ENCODE data around the gene SCARF2. TPM values are rescaled to one million over a fixed set of nuclear protein-coding genes. Genes with fewer than 3 reads are reported as not detected.
A peak's percentile ranks its signal among the peaks of the same experiment; 100 is the strongest.
"Not testable (repeated sequence)": the region's sequence is repeated elsewhere in the genome, so short reads cannot be mapped to it uniquely, and the experiment has no call there.

The SCARF2 gene
- total and polyA plus RNA-seq, 2 of the 13 experiments (the other 11 are each of a cell fraction or from before 2014, with no cell fraction given): 3.3 to 6.2 TPM

DNA sequence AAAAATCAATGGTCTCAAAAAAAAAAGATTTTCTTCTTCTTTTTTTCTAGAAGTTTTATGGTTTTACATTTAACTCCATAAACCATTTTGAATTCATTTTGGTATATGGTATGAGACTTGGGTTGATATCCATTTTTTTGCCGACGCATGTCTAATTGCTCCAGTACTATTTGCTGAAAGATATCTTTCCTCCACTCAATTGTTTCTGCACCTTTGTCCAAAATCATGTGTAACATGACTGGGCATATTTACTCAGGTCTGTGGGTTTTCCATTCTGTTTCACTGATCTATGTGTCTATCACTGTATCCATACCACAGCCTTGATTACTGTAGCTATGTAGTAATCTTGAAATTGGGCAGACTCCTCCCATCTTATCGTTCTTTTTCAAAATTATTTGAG is 15.6 kb upstream of the SCARF2 start:
- ChIA-PET CTCF (ENCODE audit: low intra/inter-chr PET ratio, low total read pairs) (interaction anchor here (1.5 kb wide), 1 partner anchor 35 kb away, joined by 3 read pairs; no protein-coding TSS in a partner anchor), POLR2A (no interaction called here)
- Histone ChIP-seq H3K79me2 (ENCODE audit: insufficient read depth, low read length) (no peaks in the 10 kb centered on the region), H3K4me3 (replicated peaks in 1 of 3; ENCODE audit: insufficient read depth in 1 of 3, low read depth in 2 of 3, low read length in 3 of 3) (no peak overlapping the region), H4K20me1 (ENCODE audit: insufficient read depth, low read length) (no peaks in the 10 kb centered on the region), H3K36me3 (replicated peaks in 1 of 2; ENCODE audit: control insufficient read depth in 1 of 2, insufficient read depth in 2 of 2, low read length in 2 of 2) (peaks cover 0 to 3% of the 10 kb centered on the region in 2 experiments; a peak in 1 of 5 replicates), H3K4me2 (ENCODE audit: low read depth, low read length) (no peak overlapping the region), H2AFZ (ENCODE audit: low read length) (no peak overlapping the region), H3K9ac (ENCODE audit: insufficient read depth, low read depth, low read length) (no peak overlapping the region), H3K27me3 (ENCODE audit: control insufficient read depth in 1 of 2, insufficient read depth in 2 of 2, low read length in 2 of 2) (no peaks in the 10 kb centered on the region), H3K27ac (ENCODE audit: extremely low read length, insufficient read depth, low read length) (no peak overlapping the region), H3K4me1 (ENCODE audit: insufficient read depth, low read length) (no peaks in the 10 kb centered on the region), H3K9me3 (ENCODE audit: low read length) (no peaks in the 10 kb centered on the region)
- ATAC-seq (no peak), FAIRE-seq (no peak), DNase-seq (ENCODE audit: low spot score) (no peak)
- 98% methylated on average over 3 of the region's 3 CpGs for WGBS (ENCODE audit: low lambda C conversion rate)
- no TSS peak for BruUV-seq (replicated peaks)
- TF ChIP-seq MAFF (IDR thresholded peaks at IDR 0.05; ENCODE audit: low read depth, low read length) (peak; percentile 49; the same call in 1 of the 2 replicates), ZNF296 (CRISPR knock-in tag; conservative IDR thresholded peaks at IDR 0.05) (no peak), NFE2L2 (IDR thresholded peaks at IDR 0.05; ENCODE audit: low read length) (peak; percentile 68), MAFK (conservative IDR thresholded peaks at IDR 0.05 in 1 of 2, IDR thresholded peaks at IDR 0.05 in 1 of 2; ENCODE audit: low read length in 2 of 2) (peak; percentile 47 to 59), ZNF24 (IDR thresholded peaks at IDR 0.05) (no peak), RBFOX2 (IDR thresholded peaks at IDR 0.05; ENCODE audit: low read depth, low read length) (no peak)
- TF ChIP-seq, protein P1, sequence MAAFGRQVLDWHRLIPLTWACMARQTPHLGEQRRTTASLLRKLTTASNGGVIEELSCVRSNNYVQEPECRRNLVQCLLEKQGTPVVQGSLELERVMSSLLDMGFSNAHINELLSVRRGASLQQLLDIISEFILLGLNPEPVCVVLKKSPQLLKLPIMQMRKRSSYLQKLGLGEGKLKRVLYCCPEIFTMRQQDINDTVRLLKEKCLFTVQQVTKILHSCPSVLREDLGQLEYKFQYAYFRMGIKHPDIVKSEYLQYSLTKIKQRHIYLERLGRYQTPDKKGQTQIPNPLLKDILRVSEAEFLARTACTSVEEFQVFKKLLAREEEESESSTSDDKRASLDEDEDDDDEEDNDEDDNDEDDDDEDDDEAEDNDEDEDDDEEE (CRISPR knock-in tag; IDR thresholded peaks at IDR 0.05): no peak
- intact Hi-C loops (cut with micrococcal nuclease; ENCODE audit: unreplicated experiment) (no loop called here), in situ Hi-C loops (cut with HindIII; ENCODE audit: extremely low pct_ligation_motif_present, low pct_unique_long_range_greater_than_20kb) (no loop called here)

DNA sequence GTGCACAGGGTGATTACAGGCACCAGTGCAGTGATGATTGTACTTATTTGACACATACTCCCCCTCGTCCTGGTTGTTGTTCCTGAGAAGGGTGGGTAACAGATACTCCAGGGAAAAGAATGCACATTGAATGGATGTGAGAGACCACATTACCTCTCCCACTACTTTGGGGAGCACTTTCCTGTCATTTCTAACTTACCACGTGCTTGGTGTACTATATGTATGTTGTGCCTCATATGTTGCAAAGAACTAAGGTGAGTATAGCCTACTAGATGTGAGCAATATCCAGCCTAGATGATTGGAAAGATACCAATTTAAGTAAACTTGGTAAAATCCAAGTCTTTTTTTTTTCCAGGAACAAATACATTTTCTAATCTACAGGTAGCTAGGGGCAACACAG is 14.3 kb upstream of the SCARF2 start:
- WGBS (ENCODE audit: low lambda C conversion rate): 89% methylated on average over 2 of the region's 2 CpGs
- CTCF ChIA-PET (ENCODE audit: low intra/inter-chr PET ratio, low total read pairs): no interaction called here
- no peak overlapping the region for H3K9ac ChIP-seq (ENCODE audit: insufficient read depth, low read depth, low read length)

DNA sequence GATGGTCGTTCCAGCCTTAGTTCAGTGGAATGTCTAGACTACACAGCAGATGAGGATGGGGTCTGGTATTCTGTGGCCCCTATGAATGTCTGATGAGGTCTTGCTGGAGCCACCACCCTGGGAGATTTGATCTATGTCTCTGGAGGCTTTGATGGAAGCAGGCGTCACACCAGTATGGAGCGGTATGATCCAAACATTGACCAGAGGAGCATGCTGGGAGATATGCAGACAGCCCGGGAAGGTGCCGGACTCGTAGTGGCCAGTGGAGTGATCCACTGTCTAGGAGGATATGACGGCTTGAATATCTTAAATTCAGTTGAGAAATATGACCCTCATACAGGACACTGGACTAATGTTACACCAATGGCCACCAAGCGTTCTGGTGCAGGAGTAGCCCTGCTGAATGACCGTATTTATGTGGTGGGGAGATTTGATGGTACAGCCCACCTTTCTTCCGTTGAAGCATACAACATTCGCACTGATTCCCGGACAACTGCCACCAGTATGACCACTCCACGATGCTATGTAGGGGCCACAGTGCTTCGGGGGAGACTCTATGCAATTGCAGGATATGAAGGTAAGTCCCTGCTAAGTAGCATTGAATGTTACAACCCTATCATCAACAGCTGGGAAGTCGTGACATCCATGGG is 13.6 kb upstream of the SCARF2 start:
- ATAC-seq; in situ Hi-C loops (cut with HindIII; ENCODE audit: extremely low pct_ligation_motif_present, low pct_unique_long_range_greater_than_20kb); H4K20me1 ChIP-seq (ENCODE audit: insufficient read depth, low read length); intact Hi-C loops (cut with micrococcal nuclease; ENCODE audit: unreplicated experiment); H3K4me3 ChIP-seq (replicated peaks in 1 of 3; ENCODE audit: insufficient read depth in 1 of 3, low read depth in 2 of 3, low read length in 3 of 3); FAIRE-seq; H3K27ac ChIP-seq (ENCODE audit: extremely low read length, insufficient read depth, low read length); H2AFZ ChIP-seq (ENCODE audit: low read length); H3K79me2 ChIP-seq (ENCODE audit: insufficient read depth, low read length); H3K4me1 ChIP-seq (ENCODE audit: insufficient read depth, low read length); BruUV-seq (replicated peaks); H3K36me3 ChIP-seq (replicated peaks in 1 of 2; ENCODE audit: control insufficient read depth in 1 of 2, insufficient read depth in 2 of 2, low read length in 2 of 2); H3K9ac ChIP-seq (ENCODE audit: insufficient read depth, low read depth, low read length); H3K9me3 ChIP-seq (ENCODE audit: low read length); DNase-seq (ENCODE audit: low spot score); POLR2A ChIA-PET; CTCF ChIA-PET (ENCODE audit: low intra/inter-chr PET ratio, low total read pairs); H3K27me3 ChIP-seq (ENCODE audit: control insufficient read depth in 1 of 2, insufficient read depth in 2 of 2, low read length in 2 of 2); H3K4me2 ChIP-seq (ENCODE audit: low read depth, low read length): not testable (repeated sequence)
- 93% methylated on average over 14 of the region's 15 CpGs for WGBS (ENCODE audit: low lambda C conversion rate)

More for the DNA sequence above, 14.3 kb upstream of the SCARF2 start:
- DNase-seq (ENCODE audit: low spot score) (no peak), FAIRE-seq (no peak), ATAC-seq (no peak)
- no peaks in the 10 kb centered on the region for H3K9me3 ChIP-seq (ENCODE audit: low read length)
- no peaks in the 10 kb centered on the region for H3K79me2 ChIP-seq (ENCODE audit: insufficient read depth, low read length)
- in situ Hi-C loops (cut with HindIII; ENCODE audit: extremely low pct_ligation_motif_present, low pct_unique_long_range_greater_than_20kb) (no loop called here), intact Hi-C loops (cut with micrococcal nuclease; ENCODE audit: unreplicated experiment) (no loop called here)
- no peak overlapping the region for H2AFZ ChIP-seq (ENCODE audit: low read length)
- no peaks in the 10 kb centered on the region for H4K20me1 ChIP-seq (ENCODE audit: insufficient read depth, low read length)
- no peaks in the 10 kb centered on the region for H3K27me3 ChIP-seq (ENCODE audit: control insufficient read depth in 1 of 2, insufficient read depth in 2 of 2, low read length in 2 of 2)
- POLR2A ChIA-PET: no interaction called here
- H3K4me3 ChIP-seq (replicated peaks in 1 of 3; ENCODE audit: insufficient read depth in 1 of 3, low read depth in 2 of 3, low read length in 3 of 3): no peak overlapping the region
- H3K4me1 ChIP-seq (ENCODE audit: insufficient read depth, low read length): no peaks in the 10 kb centered on the region
- H3K4me2 ChIP-seq (ENCODE audit: low read depth, low read length): no peak overlapping the region
- H3K27ac ChIP-seq (ENCODE audit: extremely low read length, insufficient read depth, low read length): no peak overlapping the region
- no TSS peak for BruUV-seq (replicated peaks)
- H3K36me3 ChIP-seq (replicated peaks in 1 of 2; ENCODE audit: control insufficient read depth in 1 of 2, insufficient read depth in 2 of 2, low read length in 2 of 2): peaks cover 0 to 3% of the 10 kb centered on the region in 2 experiments; a peak in 1 of 5 replicates
- no peak for TF ChIP-seq RFXAP (CRISPR knock-in tag; IDR thresholded peaks at IDR 0.05; ENCODE audit: borderline replicate concordance)
- no peak for TF ChIP-seq SALL2 (CRISPR knock-in tag; IDR thresholded peaks at IDR 0.05)
- TF ChIP-seq MZF1 (CRISPR knock-in tag; IDR thresholded peaks at IDR 0.05; ENCODE audit: borderline replicate concordance): no peak
- no peak for TF ChIP-seq ZKSCAN5 (CRISPR knock-in tag; IDR thresholded peaks at IDR 0.05)
- no peak for TF ChIP-seq KLF9 (CRISPR knock-in tag; IDR thresholded peaks at IDR 0.05; ENCODE audit: low read depth)
- TF ChIP-seq WIZ (CRISPR knock-in tag; IDR thresholded peaks at IDR 0.05): no peak
- no peak for TF ChIP-seq ZFP82 (CRISPR knock-in tag; IDR thresholded peaks at IDR 0.05; ENCODE audit: borderline replicate concordance)
- no peak for TF ChIP-seq ZNF264 (CRISPR knock-in tag; IDR thresholded peaks at IDR 0.05)

Measured in HepG2 (cell line).